ENCODE data around the gene LCMT1.
"Not testable (repeated sequence)": the region's sequence is repeated elsewhere in the genome, so short reads cannot be mapped to it uniquely, and the experiment has no call there.

The LCMT1 gene

GRCh38 chr16:25151996-25152395 lies 40.5 kb downstream of the LCMT1 start:
- DNase-seq, result no peak

GRCh38 chr16:25155553-25156460 lies 44.3 kb downstream of the LCMT1 start:
- DNase-seq, result no peak

- DNase-seq, result no peak
Observed at GRCh38 chr16:25157271-25157875, 45.8 kb downstream of the LCMT1 start.

- DNase-seq, result no peak
Observed at GRCh38 chr16:25158401-25158800, 46.9 kb downstream of the LCMT1 start.

- DNase-seq, result no peak
Observed at GRCh38 chr16:25161753-25162367, 50.3 kb downstream of the LCMT1 start.

GRCh38 chr16:25163683-25164082 lies 52.1 kb downstream of the LCMT1 start:
- DNase-seq, result no peak

GRCh38 chr16:25165284-25165683 lies 53.7 kb downstream of the LCMT1 start:
- DNase-seq, result no peak

- DNase-seq, result not testable (repeated sequence)
Observed at GRCh38 chr16:25167920-25168319, 56.4 kb downstream of the LCMT1 start.

GRCh38 chr16:25171390-25171789 lies 59.8 kb downstream of the LCMT1 start:
- DNase-seq, result no peak

- DNase-seq, result no peak
Observed at GRCh38 chr16:25172831-25173230, 61.3 kb downstream of the LCMT1 start.

GRCh38 chr16:25174285-25174684 lies 62.7 kb downstream of the LCMT1 start:
- no peak for DNase-seq

- no peak for DNase-seq
Observed at GRCh38 chr16:25176136-25176535, 64.6 kb downstream of the LCMT1 start.

GRCh38 chr16:25177512-25177830 lies 65.9 kb downstream of the LCMT1 start:
- no peak for DNase-seq

GRCh38 chr16:25177831-25178688 lies 66.5 kb downstream of the LCMT1 start:
- no peak for DNase-seq

- DNase-seq, result not testable (repeated sequence)
Observed at GRCh38 chr16:25181236-25181635, 69.7 kb downstream of the LCMT1 start.

- DNase-seq, result no peak
Observed at GRCh38 chr16:25184771-25185170, 73.2 kb downstream of the LCMT1 start.

- no peak for DNase-seq
Observed at GRCh38 chr16:25187491-25187795, 75.9 kb downstream of the LCMT1 start.

- DNase-seq, result no peak
Observed at GRCh38 chr16:25189305-25189704, 77.8 kb downstream of the LCMT1 start.

- no peak for DNase-seq
Observed at GRCh38 chr16:25192096-25192495, 80.6 kb downstream of the LCMT1 start.

- no peak for DNase-seq
Observed at GRCh38 chr16:25194273-25194878, 82.8 kb downstream of the LCMT1 start.

GRCh38 chr16:25198021-25198420 lies 86.5 kb downstream of the LCMT1 start:
- no peak for DNase-seq

- no peak for DNase-seq
Observed at GRCh38 chr16:25199457-25199856, 87.9 kb downstream of the LCMT1 start.

GRCh38 chr16:25210758-25211157 lies 99.2 kb downstream of the LCMT1 start:
- DNase-seq, result no peak
